HG03196 (cell line): Measurements from ENCODE around the gene PCF11.
"Not testable (repeated sequence)": the region's sequence is repeated elsewhere in the genome, so short reads cannot be mapped to it uniquely, and the experiment has no call there.

Experiments
- ATAC-seq: cut with Tn5 transposase; IDR thresholded peaks from one replicate; pipeline ENCODE4 v1.9.1; 2021; ENCODE audit not compliant: unreplicated experiment

Gene PCF11

GRCh38 chr11:83156996-83157593, at the start of gene PCF11:
Gene PCF11 (plus strand): TSS chr11:83157131. CDS start chr11:83157440, 309 bp downstream.
- peak; percentile 8 for ATAC-seq

GRCh38 chr11:83112886-83113285, 44.0 kb upstream of the PCF11 start:
- ATAC-seq: no peak

GRCh38 chr11:83115026-83115425, 41.9 kb upstream of the PCF11 start:
- no peak for ATAC-seq

- ATAC-seq: no peak
Observed at GRCh38 chr11:83115551-83115950, 41.4 kb upstream of the PCF11 start.

GRCh38 chr11:83116015-83116641, 40.8 kb upstream of the PCF11 start:
- no peak for ATAC-seq

GRCh38 chr11:83118814-83119213, 38.1 kb upstream of the PCF11 start:
- ATAC-seq: no peak

GRCh38 chr11:83119216-83119615, 37.7 kb upstream of the PCF11 start:
- no peak for ATAC-seq

GRCh38 chr11:83120327-83120726, 36.6 kb upstream of the PCF11 start:
- no peak for ATAC-seq

GRCh38 chr11:83122050-83122449, 34.9 kb upstream of the PCF11 start:
- ATAC-seq: no peak

GRCh38 chr11:83122766-83123165, 34.2 kb upstream of the PCF11 start:
- ATAC-seq: no peak

- ATAC-seq: no peak
Observed at GRCh38 chr11:83124636-83125424, 32.1 kb upstream of the PCF11 start.

- ATAC-seq: no peak
Observed at GRCh38 chr11:83125577-83125976, 31.4 kb upstream of the PCF11 start.

GRCh38 chr11:83127310-83127637, 29.7 kb upstream of the PCF11 start:
- ATAC-seq: no peak

GRCh38 chr11:83132191-83132590, 24.7 kb upstream of the PCF11 start:
- no peak for ATAC-seq

GRCh38 chr11:83133266-83133665, 23.7 kb upstream of the PCF11 start:
- not testable (repeated sequence) for ATAC-seq

GRCh38 chr11:83139310-83139709, 17.6 kb upstream of the PCF11 start:
- no peak for ATAC-seq

GRCh38 chr11:83140691-83141455, 16.1 kb upstream of the PCF11 start:
- ATAC-seq: peak; percentile 77

- no peak for ATAC-seq
Observed at GRCh38 chr11:83147895-83148294, 9.0 kb upstream of the PCF11 start.

- ATAC-seq: no peak
Observed at GRCh38 chr11:83150450-83150849, 6.5 kb upstream of the PCF11 start.

GRCh38 chr11:83151274-83151977, 5.5 kb upstream of the PCF11 start:
- ATAC-seq: no peak

GRCh38 chr11:83152264-83152663, 4.7 kb upstream of the PCF11 start:
- ATAC-seq: no peak
